ENCODE results near the gene CNN1. TPM values are rescaled to one million over a fixed set of nuclear protein-coding genes. Genes with fewer than 3 reads are reported as not detected.
A peak's percentile ranks its signal among the peaks of the same experiment; 100 is the strongest.

CNN1 gene
- total RNA-seq, 1 donor from 2014 or later, result not detected

GRCh38 chr19:11505504-11506100 lies 33.0 kb upstream of the CNN1 start, which contains the start of gene ZNF653:
Gene ZNF653 (minus strand): TSS chr19:11505839. CDS start chr19:11505786, 53 bp downstream.
- FAIRE-seq, result no peak
- peak within 1 kb of the TSS; percentile 71 for H3K4me3 ChIP-seq (ENCODE audit: low read depth, low read length)
- no peaks in the 10 kb centered on the region for H3K36me3 ChIP-seq (ENCODE audit: control insufficient read depth, insufficient read depth, low read length)
- no peak for TF ChIP-seq CTCF (IDR thresholded peaks at IDR 0.05; ENCODE audit: insufficient read depth, low read length, severe bottlenecking)
- DNase-seq (ENCODE audit: low read depth), result peak; percentile 75
- H3K27me3 ChIP-seq (ENCODE audit: control insufficient read depth, insufficient read depth, low read length), result no peaks in the 10 kb centered on the region

DNA sequence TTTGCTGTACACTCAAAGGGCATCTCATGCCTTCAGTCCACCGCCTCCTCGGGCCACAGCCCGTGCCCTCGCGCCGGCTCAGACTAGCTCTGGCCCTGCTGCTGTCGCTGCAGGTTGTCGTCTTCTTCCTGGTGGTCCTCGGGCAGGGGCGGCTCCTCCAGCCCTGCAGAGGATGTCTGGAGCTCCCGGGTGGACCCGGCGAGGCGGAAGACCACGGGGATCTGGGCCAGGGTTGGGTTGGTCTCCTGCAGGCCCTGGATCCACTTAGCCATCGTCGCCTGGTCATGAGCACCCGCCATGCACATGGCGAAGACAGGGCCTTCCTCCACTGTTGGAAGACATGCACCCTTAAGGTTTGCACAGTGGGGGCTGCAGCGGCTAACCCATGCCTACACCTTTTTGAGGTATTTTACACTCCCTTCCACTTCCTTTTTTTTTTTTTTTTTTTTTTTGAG lies 32.5 kb upstream of the CNN1 start:
- no peak for TF ChIP-seq CTCF (IDR thresholded peaks at IDR 0.05; ENCODE audit: insufficient read depth, low read length, severe bottlenecking)
- Histone ChIP-seq H3K4me3 (ENCODE audit: low read depth, low read length) (peak overlapping the region; percentile 71), H3K27me3 (ENCODE audit: control insufficient read depth, insufficient read depth, low read length) (no peaks in the 10 kb centered on the region), H3K36me3 (ENCODE audit: control insufficient read depth, insufficient read depth, low read length) (no peaks in the 10 kb centered on the region)
- DNase-seq (ENCODE audit: low read depth) (no peak), FAIRE-seq (no peak)

- Histone ChIP-seq H3K27me3 (ENCODE audit: control insufficient read depth, insufficient read depth, low read length) (no peaks in the 10 kb centered on the region), H3K36me3 (ENCODE audit: control insufficient read depth, insufficient read depth, low read length) (no peaks in the 10 kb centered on the region), H3K4me3 (ENCODE audit: low read depth, low read length) (no peak overlapping the region)
- DNase-seq (ENCODE audit: low read depth) (no peak), FAIRE-seq (no peak)
- no peak for TF ChIP-seq CTCF (IDR thresholded peaks at IDR 0.05; ENCODE audit: insufficient read depth, low read length, severe bottlenecking)
These were observed 31.7 kb upstream of the CNN1 start for GRCh38 chr19:11506967-11507366.

- Histone ChIP-seq H3K36me3 (ENCODE audit: control insufficient read depth, insufficient read depth, low read length) (no peaks in the 10 kb centered on the region), H3K4me3 (ENCODE audit: low read depth, low read length) (no peak overlapping the region), H3K27me3 (ENCODE audit: control insufficient read depth, insufficient read depth, low read length) (no peaks in the 10 kb centered on the region)
- no peak for TF ChIP-seq CTCF (IDR thresholded peaks at IDR 0.05; ENCODE audit: insufficient read depth, low read length, severe bottlenecking)
- no peak for DNase-seq (ENCODE audit: low read depth)
- no peak for FAIRE-seq
These were observed 31.1 kb upstream of the CNN1 start for GRCh38 chr19:11507370-11508078.

- Histone ChIP-seq H3K4me3 (ENCODE audit: low read depth, low read length) (no peak overlapping the region), H3K27me3 (ENCODE audit: control insufficient read depth, insufficient read depth, low read length) (no peaks in the 10 kb centered on the region), H3K36me3 (ENCODE audit: control insufficient read depth, insufficient read depth, low read length) (no peaks in the 10 kb centered on the region)
- TF ChIP-seq CTCF (IDR thresholded peaks at IDR 0.05; ENCODE audit: insufficient read depth, low read length, severe bottlenecking), result no peak
- DNase-seq (ENCODE audit: low read depth), result no peak
- FAIRE-seq, result no peak
These were observed 28.2 kb upstream of the CNN1 start for GRCh38 chr19:11510444-11510843.

Measured in bronchial epithelial cell (primary cell).